GM19240 (cell line): ENCODE data around the gene LYG2.
"Not testable (repeated sequence)": the region's sequence is repeated elsewhere in the genome, so short reads cannot be mapped to it uniquely, and the experiment has no call there.

ENCODE experiments used
- DNase-seq: peaks from one replicate; pipeline ENCODE4 v3.0.0; 2011; ENCODE audit warnings: low spot score; ENCODE audit not compliant: insufficient read length

The LYG2 gene

GRCh38 chr2:99255491-99256318 lies at the start of gene LYG2:
LYG2 (minus strand) TSS chr2:99255666; CDS start chr2:99254260, 1,406 bp downstream.
- DNase-seq, result no peak

- not testable (repeated sequence) for DNase-seq
These were observed 45.6 kb upstream of the LYG2 start, which contains the start of gene LYG1 for GRCh38 chr2:99301097-99301496. LYG1 (minus strand) TSS chr2:99301197; CDS start chr2:99295670, 5,527 bp downstream.

- DNase-seq, result no peak
These were observed 44.1 kb upstream of the LYG2 start for GRCh38 chr2:99299580-99299979.

GRCh38 chr2:99297994-99298393 lies 42.5 kb upstream of the LYG2 start:
- DNase-seq, result no peak

GRCh38 chr2:99285526-99285925 lies 30.1 kb upstream of the LYG2 start:
- DNase-seq, result no peak

GRCh38 chr2:99279969-99280695 lies 24.7 kb upstream of the LYG2 start:
- no peak for DNase-seq

- no peak for DNase-seq
These were observed 23.4 kb upstream of the LYG2 start for GRCh38 chr2:99278793-99279291.

- not testable (repeated sequence) for DNase-seq
These were observed 22.8 kb upstream of the LYG2 start for GRCh38 chr2:99278195-99278765.

GRCh38 chr2:99275882-99276281 lies 20.4 kb upstream of the LYG2 start:
- DNase-seq, result no peak

GRCh38 chr2:99261242-99261641 lies 5.8 kb upstream of the LYG2 start:
- no peak for DNase-seq

- no peak for DNase-seq
These were observed 4.7 kb upstream of the LYG2 start for GRCh38 chr2:99260184-99260583.

- DNase-seq, result no peak
These were observed 4.0 kb upstream of the LYG2 start for GRCh38 chr2:99259465-99259864.

- no peak for DNase-seq
These were observed 1.2 kb upstream of the LYG2 start for GRCh38 chr2:99256677-99257076.

GRCh38 chr2:99249951-99250350 lies 5.5 kb downstream of the LYG2 start:
- no peak for DNase-seq

- DNase-seq, result no peak
These were observed 13.3 kb downstream of the LYG2 start for GRCh38 chr2:99242151-99242550.

GRCh38 chr2:99240431-99240830 lies 15.0 kb downstream of the LYG2 start:
- DNase-seq, result no peak

GRCh38 chr2:99238599-99238998 lies 16.9 kb downstream of the LYG2 start:
- DNase-seq, result no peak

- DNase-seq, result not testable (repeated sequence)
These were observed 22.3 kb downstream of the LYG2 start for GRCh38 chr2:99233177-99233576.

GRCh38 chr2:99217929-99218501 lies 37.5 kb downstream of the LYG2 start:
- no peak for DNase-seq

- DNase-seq, result no peak
These were observed 39.4 kb downstream of the LYG2 start for GRCh38 chr2:99216096-99216495.

GRCh38 chr2:99205491-99205890 lies 50.0 kb downstream of the LYG2 start:
- DNase-seq, result no peak
